GM18505 (cell line): ENCODE results near the gene GLTPD2.

Source experiments
- ATAC-seq: cut with Tn5 transposase; IDR thresholded peaks from one replicate; pipeline ENCODE4 v1.9.1; 2021; ENCODE audit not compliant: unreplicated experiment
- POLR2A ChIP-seq: IDR thresholded peaks from 4 replicates; pipeline ENCODE4 v1.6.1; 2011; ENCODE audit warnings: borderline replicate concordance; ENCODE audit not compliant: insufficient read depth, insufficient read length; ENCODE audit errors: extremely low read depth

The GLTPD2 gene

DNA sequence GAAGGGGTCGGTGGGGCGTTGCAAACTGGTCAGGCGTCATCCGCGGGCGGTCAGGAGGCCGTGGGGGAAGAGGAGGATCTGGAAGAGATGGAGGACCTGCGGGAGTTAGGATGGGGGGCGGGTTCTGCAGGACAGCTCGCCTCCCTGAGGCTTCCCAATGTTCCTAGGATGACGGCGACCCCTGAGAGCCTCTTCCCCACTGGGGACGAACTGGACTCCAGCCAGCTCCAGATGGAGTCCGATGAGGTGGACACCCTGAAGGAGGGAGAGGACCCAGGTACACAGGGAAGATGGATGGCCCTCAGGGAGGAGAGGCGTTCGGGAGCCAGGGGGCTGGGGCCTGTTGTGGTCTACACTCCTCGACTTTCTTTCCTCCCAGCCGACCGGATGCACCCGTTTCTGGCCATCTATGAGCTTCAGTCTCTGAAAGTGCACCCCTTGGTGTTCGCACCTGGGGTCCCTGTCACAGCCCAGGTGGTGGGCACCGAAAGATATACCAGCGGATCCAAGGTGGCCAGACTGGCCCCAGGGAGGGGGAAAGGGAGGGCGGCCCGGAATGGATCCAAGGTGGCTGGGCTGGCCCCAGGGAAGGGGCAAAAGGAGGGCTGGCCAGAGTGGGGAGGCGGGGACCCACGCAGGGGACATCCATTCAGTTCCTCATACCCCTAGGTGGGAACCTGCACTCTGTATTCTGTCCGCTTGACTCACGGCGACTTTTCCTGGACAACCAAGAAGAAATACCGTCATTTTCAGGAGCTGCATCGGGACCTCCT, 19.0 kb downstream of the GLTPD2 start:
- no peak for ATAC-seq
- no peak for TF ChIP-seq POLR2A

DNA sequence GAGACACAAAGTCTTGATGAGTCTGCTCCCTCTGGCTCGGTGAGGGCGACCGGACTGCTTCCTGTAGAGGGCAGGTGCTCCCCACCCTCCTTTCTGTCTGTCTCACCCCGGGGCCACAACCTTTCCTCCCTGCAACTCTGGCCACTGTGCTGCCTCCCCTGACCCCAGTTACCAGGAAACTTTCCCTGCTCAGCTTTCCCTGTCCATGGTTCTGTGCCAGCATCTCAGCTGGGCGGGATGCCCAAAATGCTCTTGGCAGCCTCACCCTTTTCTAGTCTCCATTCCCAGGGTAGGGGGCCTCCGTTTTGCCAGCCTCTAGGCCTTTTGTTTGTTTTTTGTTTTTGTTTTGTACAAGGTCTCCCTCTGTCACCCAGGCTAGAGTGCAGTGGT, 19.6 kb downstream of the GLTPD2 start:
- TF ChIP-seq POLR2A, result no peak
- no peak for ATAC-seq

DNA sequence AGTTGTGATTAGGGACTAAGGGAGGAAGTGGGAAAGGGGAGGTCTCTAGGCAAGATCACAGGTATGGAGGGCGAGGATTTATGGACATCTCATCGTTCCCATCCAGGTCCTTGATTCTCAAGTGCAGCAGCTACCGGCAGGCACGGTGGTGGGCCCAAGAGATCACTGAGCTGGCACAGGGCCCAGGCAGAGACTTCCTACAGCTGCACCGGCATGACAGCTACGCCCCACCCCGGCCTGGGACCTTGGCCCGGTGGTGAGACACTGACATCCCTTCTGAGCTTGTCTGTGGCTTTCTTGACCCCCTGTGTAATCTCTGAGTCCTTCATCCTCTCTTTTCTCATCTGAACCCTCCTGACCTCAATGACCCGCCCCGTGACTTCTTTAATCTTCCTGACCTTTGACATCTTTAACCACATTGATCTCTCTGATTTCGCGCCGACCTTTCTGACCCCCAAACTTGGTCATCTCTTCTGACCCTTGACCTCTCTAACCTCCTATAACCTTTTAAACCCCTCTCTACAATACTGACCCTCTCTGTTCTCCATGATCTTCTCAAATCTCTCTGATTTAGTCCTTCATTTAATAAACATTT, 22.0 kb downstream of the GLTPD2 start:
- no peak for TF ChIP-seq POLR2A
- no peak for ATAC-seq

DNA sequence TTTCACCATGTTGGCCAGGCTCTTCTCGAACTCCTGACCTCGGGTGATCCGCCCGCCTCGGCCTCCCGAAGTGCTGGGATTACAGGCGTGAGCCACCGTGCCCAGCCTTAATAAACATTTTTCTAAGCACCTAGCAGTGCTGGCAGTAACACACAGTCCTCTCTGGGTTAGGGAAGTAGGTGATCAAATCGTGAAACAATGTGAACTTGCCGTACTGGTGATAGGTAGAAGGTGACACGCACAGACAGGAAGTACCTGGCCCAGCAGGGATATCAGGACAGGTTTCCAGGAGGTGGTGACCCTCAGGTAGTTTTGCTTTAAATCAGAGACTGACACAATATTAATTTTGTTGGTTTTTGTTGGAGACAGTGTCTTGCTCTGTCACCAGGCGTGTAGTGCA, 22.7 kb downstream of the GLTPD2 start:
- no peak for ATAC-seq

DNA sequence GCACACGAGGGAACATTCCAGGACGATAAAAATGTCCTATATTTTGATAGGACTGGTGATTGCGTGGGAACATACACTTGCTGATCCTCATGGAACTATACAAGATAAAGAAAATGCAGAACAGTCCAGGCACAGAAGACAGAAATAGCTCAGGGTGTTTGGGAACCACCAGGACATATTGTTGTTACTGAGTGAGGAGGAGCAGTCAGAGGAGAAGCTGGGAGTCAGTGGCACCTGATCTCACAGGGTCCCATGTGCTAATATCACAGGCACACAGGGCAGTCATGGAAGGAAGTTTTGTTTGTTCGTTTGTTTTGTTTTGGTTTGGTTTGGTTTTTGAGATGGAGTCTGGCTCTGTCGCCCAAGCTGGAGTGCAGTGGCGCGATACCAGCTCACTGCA, 23.9 kb downstream of the GLTPD2 start:
- no peak for ATAC-seq
- no peak for TF ChIP-seq POLR2A

More for the DNA sequence above, 22.7 kb downstream of the GLTPD2 start:
- no peak for TF ChIP-seq POLR2A

DNA sequence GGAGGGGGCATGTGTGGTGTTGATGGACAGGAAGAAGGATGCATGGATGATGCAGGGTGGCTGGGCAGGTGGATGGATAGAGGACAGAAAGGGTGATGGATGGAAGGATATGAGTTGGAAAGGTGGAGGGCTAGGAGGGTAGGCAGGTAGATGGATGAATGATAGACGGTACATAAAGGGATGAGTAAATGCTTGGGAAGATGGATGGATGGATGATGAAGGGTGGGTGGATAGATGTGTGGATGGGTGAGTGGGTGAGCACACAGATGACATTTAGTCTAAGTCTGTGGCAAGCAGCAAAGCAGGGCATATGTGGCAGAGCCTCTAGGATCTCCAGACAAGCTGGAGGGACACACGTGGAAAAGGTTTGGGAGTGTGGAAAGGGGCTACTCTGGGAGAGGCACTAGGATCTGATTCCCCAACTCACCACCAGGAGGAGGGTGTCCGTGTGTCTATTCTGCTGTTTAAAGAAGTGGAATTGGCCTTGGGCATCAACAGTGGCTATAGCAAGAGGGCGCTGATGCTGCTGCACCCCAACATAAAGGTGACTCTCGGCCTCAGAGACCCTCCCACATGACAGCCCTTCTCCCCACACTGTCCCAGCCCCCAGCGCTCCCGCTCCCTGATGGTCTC, 26.4 kb downstream of the GLTPD2 start:
- TF ChIP-seq POLR2A, result no peak
- no peak for ATAC-seq

DNA sequence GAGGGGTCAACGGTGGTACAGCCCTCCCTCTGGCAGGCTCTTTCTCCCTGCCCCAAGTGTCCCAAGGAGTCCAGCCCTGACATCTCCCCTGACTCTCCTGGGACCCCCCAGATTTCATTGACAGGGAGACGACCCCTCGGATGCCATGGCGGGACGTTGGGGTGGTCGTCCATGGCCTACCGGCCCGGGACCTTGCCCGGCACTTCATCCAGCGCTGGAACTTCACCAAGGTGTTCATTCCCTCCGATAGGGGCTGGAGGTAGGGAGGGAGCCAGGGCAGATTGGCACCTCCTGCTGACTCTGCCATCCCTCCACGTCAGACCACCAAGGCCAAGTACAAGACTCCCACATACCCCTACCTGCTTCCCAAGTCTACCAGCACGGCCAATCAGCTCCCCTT, 28.1 kb downstream of the GLTPD2 start:
- ATAC-seq, result no peak
- TF ChIP-seq POLR2A, result no peak

DNA sequence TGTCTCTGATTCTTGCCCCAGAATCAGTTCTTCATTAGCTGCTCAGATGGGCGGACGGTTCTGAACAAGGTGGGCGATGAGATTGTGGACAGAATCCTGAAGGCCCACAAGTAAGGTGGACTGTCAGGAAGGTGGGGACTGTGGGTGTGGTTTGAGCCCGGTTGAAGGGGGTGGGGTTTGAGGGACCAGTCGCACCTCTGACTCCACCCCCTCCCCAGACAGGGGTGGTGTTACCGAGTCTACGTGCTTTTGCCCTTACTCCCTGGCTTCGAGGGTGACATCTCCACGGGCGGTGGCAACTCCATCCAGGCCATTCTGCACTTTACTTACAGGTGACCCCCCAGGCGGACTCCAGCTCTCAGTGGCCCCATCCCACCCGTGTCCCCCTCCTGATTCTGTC, 29.5 kb downstream of the GLTPD2 start:
- ATAC-seq, result no peak
- no peak for TF ChIP-seq POLR2A

DNA sequence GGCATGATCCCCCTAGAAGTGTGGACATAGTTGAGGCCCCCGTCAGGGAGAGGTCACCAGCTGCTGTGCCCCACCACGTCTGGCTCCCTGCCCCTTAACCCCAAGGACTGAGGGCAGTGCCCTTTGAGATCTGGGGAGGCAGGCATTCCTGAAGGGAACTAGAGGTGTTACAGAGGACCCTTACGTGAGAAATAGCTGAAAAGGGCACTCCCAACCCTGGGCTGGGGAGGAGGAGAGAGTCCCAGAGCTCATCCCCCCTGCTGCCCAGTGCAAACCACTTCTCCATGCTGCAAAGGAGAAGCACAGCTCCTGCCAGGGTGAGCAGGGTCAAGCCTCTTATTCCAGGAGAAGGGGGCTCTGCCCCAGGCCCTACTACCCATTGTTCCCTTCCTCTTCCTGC, 34.1 kb downstream of the GLTPD2 start:
- ATAC-seq, result no peak
- no peak for TF ChIP-seq POLR2A

DNA sequence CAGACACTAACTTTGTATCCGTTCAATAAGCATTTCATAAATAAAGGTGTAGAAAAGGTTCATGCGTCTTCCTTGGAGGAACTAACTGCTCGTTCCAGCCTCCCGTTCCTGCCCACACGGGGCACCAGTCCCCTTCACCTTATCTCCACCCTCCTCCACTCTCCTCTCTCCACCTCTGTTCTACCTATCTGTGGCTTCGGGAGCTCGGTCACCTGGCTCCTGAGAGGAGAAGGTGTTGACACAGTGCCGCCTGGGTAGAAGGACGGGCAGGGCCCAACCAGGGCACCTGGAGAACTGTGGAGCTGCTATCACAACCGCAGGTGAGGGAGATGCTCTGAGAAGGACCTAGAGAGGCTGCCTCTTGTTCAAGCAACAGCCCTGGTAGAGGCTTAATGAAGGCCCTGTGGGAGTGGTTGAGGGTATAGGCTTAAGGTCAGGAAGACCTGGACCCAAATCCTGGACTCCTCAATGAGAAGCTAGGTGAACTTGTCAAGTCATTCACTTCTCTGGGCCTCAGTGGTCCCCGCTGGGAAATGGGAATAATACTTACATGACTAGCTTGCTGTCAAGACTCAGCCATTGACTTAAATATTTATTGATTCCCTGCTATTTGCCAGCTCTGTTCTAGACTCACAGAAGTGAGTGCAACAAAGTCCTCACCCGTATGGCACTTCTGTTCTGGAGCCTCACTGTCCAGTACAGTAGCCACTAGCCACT, 34.8 kb downstream of the GLTPD2 start:
- ATAC-seq, result no peak
- TF ChIP-seq POLR2A, result no peak

DNA sequence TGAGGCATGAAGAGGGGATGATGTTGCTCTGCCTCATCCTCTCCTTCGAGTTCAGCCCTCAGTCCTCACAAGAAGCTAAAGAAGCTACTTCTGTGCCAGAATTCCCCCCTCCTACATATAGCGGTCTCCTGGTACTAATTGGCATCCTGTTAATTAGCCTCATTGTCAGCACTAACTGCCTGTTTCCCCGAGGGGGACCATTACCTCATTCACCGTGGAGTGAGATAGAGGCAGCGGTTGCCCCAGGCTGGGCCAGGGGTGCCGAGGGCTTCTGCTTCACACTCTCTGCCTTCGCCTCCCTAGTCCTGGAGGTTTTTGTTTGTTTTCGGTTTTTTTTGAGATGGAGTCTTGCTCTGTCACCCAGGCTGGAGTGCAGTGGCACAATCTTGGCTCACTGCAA, 38.6 kb downstream of the GLTPD2 start:
- no peak for TF ChIP-seq POLR2A
- no peak for ATAC-seq

DNA sequence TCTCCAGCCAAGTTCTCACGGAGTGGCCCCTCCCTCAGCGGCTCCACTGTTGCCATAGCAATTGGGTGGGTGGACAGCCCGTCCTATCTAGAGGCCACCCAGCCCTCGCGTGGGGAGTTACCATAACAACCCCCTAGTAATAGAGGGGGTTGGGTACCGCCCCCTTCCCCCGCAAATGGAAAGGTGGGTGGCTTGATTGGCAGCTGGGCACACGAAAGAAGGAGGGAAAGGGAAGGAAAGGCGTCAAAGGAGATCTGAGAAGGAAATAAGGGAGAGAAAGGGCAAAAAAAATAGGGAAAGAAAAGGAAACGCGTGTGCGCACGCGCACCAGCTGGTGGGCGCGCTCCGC, 44.0 kb downstream of the GLTPD2 start:
- ATAC-seq, result peak; percentile 5

DNA sequence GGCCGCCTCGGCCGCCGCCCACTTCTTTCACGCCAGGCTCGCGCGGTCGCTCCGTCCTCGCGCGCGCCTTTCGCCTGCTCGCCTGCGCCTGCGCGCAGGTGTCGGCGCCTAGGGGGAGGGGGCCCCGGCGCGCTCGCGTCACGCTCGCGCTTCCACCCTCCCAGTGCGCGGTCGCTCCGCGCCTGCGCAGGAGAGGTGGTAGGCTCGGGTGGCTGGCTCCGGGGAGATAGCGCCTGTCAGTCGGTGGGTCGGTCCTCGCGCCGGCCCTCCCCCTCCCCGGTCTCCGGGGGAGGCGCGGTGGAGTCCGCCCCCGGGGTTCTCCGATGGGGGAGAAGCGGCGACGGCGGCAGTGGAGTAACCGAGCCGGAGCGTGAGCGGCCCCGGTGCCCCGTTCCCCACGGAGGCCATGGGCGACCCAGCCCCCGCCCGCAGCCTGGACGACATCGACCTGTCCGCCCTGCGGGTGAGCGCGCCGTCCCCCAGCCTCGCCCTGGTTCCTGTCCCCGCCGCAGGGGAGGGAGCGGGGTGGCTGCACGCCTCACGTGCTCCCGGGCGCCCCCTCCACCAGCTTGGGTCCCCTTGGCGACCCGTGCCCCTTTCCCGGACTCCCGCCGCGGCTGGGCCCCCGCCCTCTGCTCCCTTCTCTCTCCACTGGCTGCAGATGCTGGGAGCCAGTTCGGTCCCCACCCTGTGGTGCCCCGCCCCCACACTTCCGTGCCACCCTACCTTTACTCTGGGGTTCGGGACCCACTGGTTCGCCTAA, 44.6 kb downstream of the GLTPD2 start, which contains the start of gene MINK1:
TSS of gene MINK1 (plus strand) at position 163 of the 763 bp plus-strand sequence. CDS start at position 407, 244 bp downstream.
- TF ChIP-seq POLR2A, result peak; percentile 74
- peak; percentile 89 for ATAC-seq
